Measurements from ENCODE around the gene CD300LD. TPM values are rescaled to one million over a fixed set of nuclear protein-coding genes. Genes with fewer than 3 reads are reported as not detected.
A peak's percentile ranks its signal among the peaks of the same experiment; 100 is the strongest.

Gene CD300LD
- polyA plus RNA-seq, 1 experiment, result not detected

- no peaks in the 10 kb centered on the region for H3K36me3 ChIP-seq (ENCODE audit: control insufficient read depth, insufficient read depth, low read length)
- no peak for TF ChIP-seq CTCF (IDR thresholded peaks at IDR 0.05; ENCODE audit: insufficient read depth, low read depth, low read length)
- no peaks in the 10 kb centered on the region for H3K27me3 ChIP-seq (ENCODE audit: control insufficient read depth, insufficient read depth, low read length)
- POLR2A ChIA-PET, result no interaction called here
- no peak overlapping the region for H3K4me3 ChIP-seq (ENCODE audit: low read depth, low read length)
- DNase-seq (ENCODE audit: low read depth), result no peak
- CTCF ChIA-PET, result interaction anchor here (1.5 kb wide), 1 partner anchor 8 kb away, joined by 4 read pairs; no protein-coding TSS in a partner anchor
Measured at GRCh38 chr17:74603037-74603635, 11.1 kb upstream of the CD300LD start.

GRCh38 chr17:74601944-74602572 is 10.0 kb upstream of the CD300LD start:
- POLR2A ChIA-PET, result no interaction called here
- H3K27me3 ChIP-seq (ENCODE audit: control insufficient read depth, insufficient read depth, low read length), result no peaks in the 10 kb centered on the region

GRCh38 chr17:74599448-74599939 is 7.4 kb upstream of the CD300LD start:
- H3K27me3 ChIP-seq (ENCODE audit: control insufficient read depth, insufficient read depth, low read length), result no peaks in the 10 kb centered on the region
- CTCF ChIA-PET, result no interaction called here
- H3K4me3 ChIP-seq (ENCODE audit: low read depth, low read length), result no peak overlapping the region
- no peak for DNase-seq (ENCODE audit: low read depth)
- no peaks in the 10 kb centered on the region for H3K36me3 ChIP-seq (ENCODE audit: control insufficient read depth, insufficient read depth, low read length)
- TF ChIP-seq CTCF (IDR thresholded peaks at IDR 0.05; ENCODE audit: insufficient read depth, low read depth, low read length), result no peak
- POLR2A ChIA-PET, result no interaction called here

More at GRCh38 chr17:74601944-74602572, 10.0 kb upstream of the CD300LD start:
- CTCF ChIA-PET, result interaction anchor here (1.5 kb wide), 1 partner anchor 9 kb away, joined by 4 read pairs; no protein-coding TSS in a partner anchor
- no peak for DNase-seq (ENCODE audit: low read depth)
- H3K4me3 ChIP-seq (ENCODE audit: low read depth, low read length), result no peak overlapping the region
- no peaks in the 10 kb centered on the region for H3K36me3 ChIP-seq (ENCODE audit: control insufficient read depth, insufficient read depth, low read length)
- TF ChIP-seq CTCF (IDR thresholded peaks at IDR 0.05; ENCODE audit: insufficient read depth, low read depth, low read length), result peak; percentile 42

GRCh38 chr17:74599023-74599399 is 6.9 kb upstream of the CD300LD start:
- Histone ChIP-seq H3K4me3 (ENCODE audit: low read depth, low read length) (no peak overlapping the region), H3K36me3 (ENCODE audit: control insufficient read depth, insufficient read depth, low read length) (no peaks in the 10 kb centered on the region), H3K27me3 (ENCODE audit: control insufficient read depth, insufficient read depth, low read length) (no peaks in the 10 kb centered on the region)
- POLR2A ChIA-PET, result no interaction called here
- TF ChIP-seq CTCF (IDR thresholded peaks at IDR 0.05; ENCODE audit: insufficient read depth, low read depth, low read length), result no peak
- DNase-seq (ENCODE audit: low read depth), result no peak
- CTCF ChIA-PET, result no interaction called here

GRCh38 chr17:74598346-74599022 is 6.4 kb upstream of the CD300LD start:
- H3K27me3 ChIP-seq (ENCODE audit: control insufficient read depth, insufficient read depth, low read length), result no peaks in the 10 kb centered on the region
- no peak for TF ChIP-seq CTCF (IDR thresholded peaks at IDR 0.05; ENCODE audit: insufficient read depth, low read depth, low read length)
- H3K4me3 ChIP-seq (ENCODE audit: low read depth, low read length), result no peak overlapping the region
- H3K36me3 ChIP-seq (ENCODE audit: control insufficient read depth, insufficient read depth, low read length), result no peaks in the 10 kb centered on the region
- POLR2A ChIA-PET, result no interaction called here
- CTCF ChIA-PET, result no interaction called here
- no peak for DNase-seq (ENCODE audit: low read depth)

Data from BJ (cell line).